A549 (cell line): ENCODE results near the gene THOC1. TPM values are rescaled to one million over a fixed set of nuclear protein-coding genes. Genes with fewer than 3 reads are reported as not detected.

Experiments
- ATAC-seq, 2 experiments: fragments of 200-7000 bp in 1 of 2; fragments of >200 bp in 1 of 2; cut with Nextera tagmentation in 1 of 2; cut with Tn5 transposase in 1 of 2; 3 replicates each; pipeline versions ENCODE4 v1.8.0 to v1.9.1; 2018 to 2020; ENCODE audit warnings: mild to moderate bottlenecking in 1 of 2, moderate library complexity in 1 of 2
- CTCF ChIA-PET: fragments of 300-600 bp; sonication (Branson Sonifier 250); formaldehyde crosslinking; extraction: SDS; loops from one replicate; lab custom pipeline; 2021; ENCODE audit warnings: antibody characterized with exemption, inconsistent platforms; lab: Yijun Ruan, JAX
- POLR2A ChIA-PET: fragments of 350-600 bp; formaldehyde crosslinking; extraction: SDS; loops from one replicate; lab custom pipeline; 2021; ENCODE audit warnings: antibody characterized with exemption, inconsistent platforms; lab: Yijun Ruan, JAX
- DNase-seq, 2 experiments: peaks; one replicate each; pipeline versions ENCODE4 v3.0.0 to v3.0.0-alpha.2; 2011 to 2016; ENCODE audit warnings: low read depth in 1 of 2, low spot score in 1 of 2
- FAIRE-seq: peaks from 2 replicates; lab custom pipeline; 2011; peaks lifted over from hg19 to GRCh38; lab: Jason Lieb, UNC
- H3K27ac ChIP-seq, 2 experiments: fragments of >200 bp; sonication (Bioruptor Twin); formaldehyde crosslinking; 3 replicates each; pipeline ENCODE4 v1.5.1; 2016 to 2017
- H3K4me1 ChIP-seq: fragments of >200 bp; sonication (Bioruptor Twin); formaldehyde crosslinking; 3 replicates; pipeline ENCODE4 v1.6.1; 2016
- H3K4me2 ChIP-seq: fragments of >200 bp; sonication (Bioruptor Twin); formaldehyde crosslinking; 3 replicates; pipeline ENCODE4 v1.6.1; 2016
- H3K4me3 ChIP-seq: fragments of >200 bp; sonication (Bioruptor Twin); formaldehyde crosslinking; 3 replicates; pipeline ENCODE4 v1.5.1; 2016
- H3K9me3 ChIP-seq: fragments of >200 bp; sonication (Bioruptor Twin); formaldehyde crosslinking; 3 replicates; pipeline ENCODE4 v1.6.1; 2016
- CHD4 ChIP-seq: fragments of 200-600 bp; sonication (generic); IDR thresholded peaks from 2 replicates; pipeline ENCODE4 v1.6.1; 2016; ENCODE audit warnings: antibody characterized with exemption, mild to moderate bottlenecking, borderline replicate concordance
- EP300 ChIP-seq, 2 experiments: fragments of >200 bp; sonication (Bioruptor Twin); formaldehyde crosslinking; IDR thresholded peaks; 2 replicates in 1 of 2; 3 replicates in 1 of 2; pipeline ENCODE4 v1.6.1; 2016 to 2017
- ESRRA ChIP-seq: fragments of 150-350 bp; IDR thresholded peaks from 2 replicates; pipeline ENCODE4 v1.6.1; 2014; ENCODE audit warnings: mild to moderate bottlenecking, low read length, borderline replicate concordance
- FOSB ChIP-seq: fragments of 250-450 bp; sonication (Bioruptor Pico); IDR thresholded peaks from 2 replicates; pipeline ENCODE4 v1.5.0; 2020; ENCODE audit warnings: mild to moderate bottlenecking, moderate library complexity
- GATA3 ChIP-seq: IDR thresholded peaks from 2 replicates; pipeline ENCODE4 v1.6.1; 2012; ENCODE audit warnings: borderline replicate concordance
- HOXA7 ChIP-seq: fragments of 250-450 bp; sonication (Bioruptor Pico); IDR thresholded peaks from 2 replicates; pipeline ENCODE4 v1.5.0; 2020; ENCODE audit warnings: mild to moderate bottlenecking, moderate library complexity
- HOXB13 ChIP-seq: fragments of 250-450 bp; sonication (Bioruptor Pico); IDR thresholded peaks from 2 replicates; pipeline ENCODE4 v1.5.0; 2020; ENCODE audit warnings: low read depth, mild to moderate bottlenecking, moderate library complexity
- HOXB5 ChIP-seq: fragments of 250-450 bp; sonication (Bioruptor Pico); IDR thresholded peaks from 2 replicates; pipeline ENCODE4 v1.5.0; 2020; ENCODE audit warnings: mild to moderate bottlenecking, moderate library complexity
- JUN ChIP-seq, 2 experiments: fragments of >200 bp; sonication (Bioruptor Twin); formaldehyde crosslinking; IDR thresholded peaks; 2 replicates in 1 of 2; 3 replicates in 1 of 2; pipeline ENCODE4 v1.6.1; 2016 to 2017
- KDM1A ChIP-seq: fragments of 200-600 bp; sonication (generic); IDR thresholded peaks from 2 replicates; pipeline ENCODE4 v1.6.1; 2016; ENCODE audit warnings: low read depth, mild to moderate bottlenecking
- NFE2L2 ChIP-seq: fragments of 150-350 bp; conservative IDR thresholded peaks from 2 replicates; pipeline ENCODE4 v1.6.1; 2014; ENCODE audit warnings: low read length
- NPAS2 ChIP-seq: fragments of 250-450 bp; sonication (Bioruptor Pico); IDR thresholded peaks from 2 replicates; pipeline ENCODE4 v1.8.0; 2022; ENCODE audit warnings: mild to moderate bottlenecking, moderate library complexity, borderline replicate concordance
- NR3C1 ChIP-seq: fragments of >200 bp; sonication (Bioruptor Twin); formaldehyde crosslinking; IDR thresholded peaks from 3 replicates; pipeline ENCODE4 v1.6.1; 2017
- POLR2A ChIP-seq: IDR thresholded peaks from 2 replicates; pipeline ENCODE4 v1.6.1; 2012; ENCODE audit warnings: mild to moderate bottlenecking, low read length
- POLR2AphosphoS2 ChIP-seq: conservative IDR thresholded peaks from 2 replicates; pipeline ENCODE4 v1.6.1; 2012; ENCODE audit warnings: low read length, improper control_type of control experiment, inconsistent platforms
- RCOR1 ChIP-seq: fragments of 150-350 bp; IDR thresholded peaks from 2 replicates; pipeline ENCODE4 v1.6.1; 2014; ENCODE audit warnings: antibody characterized with exemption, low read length, low read depth
- RNF2 ChIP-seq: fragments of 200-600 bp; sonication (generic); IDR thresholded peaks from 2 replicates; pipeline ENCODE4 v1.6.1; 2016; ENCODE audit warnings: low read depth, mild to moderate bottlenecking, antibody characterized with exemption, moderate library complexity, borderline replicate concordance
- SMC3 ChIP-seq: fragments of >200 bp; sonication (Bioruptor Twin); formaldehyde crosslinking; IDR thresholded peaks from 3 replicates; pipeline ENCODE4 v1.6.1; 2018; ENCODE audit warnings: inconsistent platforms
- SREBF2 ChIP-seq: fragments of 450-650 bp; IDR thresholded peaks from 2 replicates; pipeline ENCODE4 v1.6.1; 2014; ENCODE audit warnings: mild to moderate bottlenecking, moderate library complexity
- TFCP2L1 ChIP-seq: fragments of 250-450 bp; sonication (Bioruptor Pico); IDR thresholded peaks from 2 replicates; pipeline ENCODE4 v1.5.0; 2021; ENCODE audit warnings: mild to moderate bottlenecking
- ZFP36 ChIP-seq: fragments of 450-650 bp; IDR thresholded peaks from 2 replicates; pipeline ENCODE4 v1.6.1; 2014; ENCODE audit warnings: borderline replicate concordance; ENCODE audit not compliant: partially characterized antibody
- ZNF302 ChIP-seq: fragments of 250-450 bp; sonication (Bioruptor Pico); IDR thresholded peaks from 2 replicates; pipeline ENCODE4 v1.9.0; 2021; ENCODE audit warnings: inconsistent platforms, mild to moderate bottlenecking, moderate library complexity
- WGBS: methylation state at CpG from one replicate; pipeline ENCODE4 v1.1.6; 2017; ENCODE audit errors: missing lambda C conversion rate; 5-methylcytosine and 5-hydroxymethylcytosine counted together
- polyA plus RNA-seq, 4 experiments: library from polyadenylated mRNA; depleted of rRNA in 3 of 4; stranded (reverse); fragments of >200 nt; fragmentation: RNase III in 1 of 4; extraction: RNeasy Plus Mini Kit Qiagen cat#74134 plus additional on column Dnase treatment in 1 of 4; gene quantifications; 2 replicates in 3 of 4; 3 replicates in 1 of 4; pipeline ENCODE4 v1.2.3, GENCODE V29; 2011 to 2017
- TF ChIP-seq, protein P1 (sequence below): IDR thresholded peaks from 2 replicates; pipeline ENCODE4 v1.6.1; 2012
- TF ChIP-seq, protein P2 (sequence below): fragments of 250-450 bp; sonication (Bioruptor Pico); IDR thresholded peaks from 2 replicates; pipeline ENCODE4 v1.5.0; 2021; ENCODE audit warnings: mild to moderate bottlenecking, moderate library complexity, borderline replicate concordance
- TF ChIP-seq, protein P3 (sequence below): fragments of >200 bp; sonication (Bioruptor Twin); formaldehyde crosslinking; IDR thresholded peaks from 3 replicates; pipeline ENCODE4 v1.5.1; 2016
- TF ChIP-seq, protein P4 (sequence below): fragments of 450-650 bp; IDR thresholded peaks from 2 replicates; pipeline ENCODE4 v1.6.1; 2014; ENCODE audit warnings: antibody characterized with exemption

THOC1 gene
- polyA plus RNA-seq, 2 of the 4 experiments (the other 2 are of a cell fraction), result 31.2 to 62.6 TPM

DNA sequence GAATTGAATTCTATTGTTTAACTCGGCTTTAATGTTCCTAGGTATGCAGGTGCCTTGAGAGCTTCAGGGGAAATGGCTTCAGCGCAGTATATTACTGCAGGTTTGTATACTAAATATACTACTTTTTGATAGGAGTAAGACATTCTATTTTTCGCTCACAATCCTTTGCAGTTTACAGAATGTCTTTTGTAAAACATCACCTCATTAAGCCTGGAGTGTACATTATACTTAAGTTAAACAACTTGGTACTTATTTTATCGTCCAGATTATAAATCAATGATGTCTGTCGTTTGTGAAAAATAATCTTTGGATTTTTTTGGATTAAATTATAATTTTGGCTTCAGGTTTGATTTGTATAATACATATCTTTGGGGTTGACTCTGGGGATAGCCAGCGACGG, 75.0 kb downstream of the THOC1 start:
- no peak for DNase-seq
- WGBS, result 94% methylated on average over 7 of the region's 7 CpGs
- TF ChIP-seq RCOR1 (no peak), FOSB (CRISPR knock-in tag) (no peak), SREBF2 (no peak), ZNF302 (CRISPR knock-in tag) (no peak), NPAS2 (no peak), GATA3 (no peak), POLR2A (no peak), EP300 (IDR thresholded peaks at IDR 0.05) (no peak)
- TF ChIP-seq, protein P1, sequence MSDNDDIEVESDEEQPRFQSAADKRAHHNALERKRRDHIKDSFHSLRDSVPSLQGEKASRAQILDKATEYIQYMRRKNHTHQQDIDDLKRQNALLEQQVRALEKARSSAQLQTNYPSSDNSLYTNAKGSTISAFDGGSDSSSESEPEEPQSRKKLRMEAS, result no peak
- TF ChIP-seq, protein P2, sequence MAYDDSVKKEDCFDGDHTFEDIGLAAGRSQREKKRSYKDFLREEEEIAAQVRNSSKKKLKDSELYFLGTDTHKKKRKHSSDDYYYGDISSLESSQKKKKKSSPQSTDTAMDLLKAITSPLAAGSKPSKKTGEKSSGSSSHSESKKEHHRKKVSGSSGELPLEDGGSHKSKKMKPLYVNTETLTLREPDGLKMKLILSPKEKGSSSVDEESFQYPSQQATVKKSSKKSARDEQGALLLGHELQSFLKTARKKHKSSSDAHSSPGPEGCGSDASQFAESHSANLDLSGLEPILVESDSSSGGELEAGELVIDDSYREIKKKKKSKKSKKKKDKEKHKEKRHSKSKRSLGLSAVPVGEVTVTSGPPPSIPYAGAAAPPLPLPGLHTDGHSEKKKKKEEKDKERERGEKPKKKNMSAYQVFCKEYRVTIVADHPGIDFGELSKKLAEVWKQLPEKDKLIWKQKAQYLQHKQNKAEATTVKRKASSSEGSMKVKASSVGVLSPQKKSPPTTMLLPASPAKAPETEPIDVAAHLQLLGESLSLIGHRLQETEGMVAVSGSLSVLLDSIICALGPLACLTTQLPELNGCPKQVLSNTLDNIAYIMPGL (CRISPR knock-in tag), result no peak
- TF ChIP-seq, protein P3, sequence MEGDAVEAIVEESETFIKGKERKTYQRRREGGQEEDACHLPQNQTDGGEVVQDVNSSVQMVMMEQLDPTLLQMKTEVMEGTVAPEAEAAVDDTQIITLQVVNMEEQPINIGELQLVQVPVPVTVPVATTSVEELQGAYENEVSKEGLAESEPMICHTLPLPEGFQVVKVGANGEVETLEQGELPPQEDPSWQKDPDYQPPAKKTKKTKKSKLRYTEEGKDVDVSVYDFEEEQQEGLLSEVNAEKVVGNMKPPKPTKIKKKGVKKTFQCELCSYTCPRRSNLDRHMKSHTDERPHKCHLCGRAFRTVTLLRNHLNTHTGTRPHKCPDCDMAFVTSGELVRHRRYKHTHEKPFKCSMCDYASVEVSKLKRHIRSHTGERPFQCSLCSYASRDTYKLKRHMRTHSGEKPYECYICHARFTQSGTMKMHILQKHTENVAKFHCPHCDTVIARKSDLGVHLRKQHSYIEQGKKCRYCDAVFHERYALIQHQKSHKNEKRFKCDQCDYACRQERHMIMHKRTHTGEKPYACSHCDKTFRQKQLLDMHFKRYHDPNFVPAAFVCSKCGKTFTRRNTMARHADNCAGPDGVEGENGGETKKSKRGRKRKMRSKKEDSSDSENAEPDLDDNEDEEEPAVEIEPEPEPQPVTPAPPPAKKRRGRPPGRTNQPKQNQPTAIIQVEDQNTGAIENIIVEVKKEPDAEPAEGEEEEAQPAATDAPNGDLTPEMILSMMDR, result no peak
- no peak for FAIRE-seq
- Histone ChIP-seq H3K4me3 (no peak overlapping the region), H3K4me2 (no peak overlapping the region), H3K27ac (no peak overlapping the region), H3K4me1 (peaks cover 13% of the 10 kb centered on the region; the same call in 2 of the 3 replicates), H3K9me3 (no peaks in the 10 kb centered on the region)
- POLR2A ChIA-PET, result no interaction called here
- CTCF ChIA-PET, result no interaction called here
- no peak for ATAC-seq

DNA sequence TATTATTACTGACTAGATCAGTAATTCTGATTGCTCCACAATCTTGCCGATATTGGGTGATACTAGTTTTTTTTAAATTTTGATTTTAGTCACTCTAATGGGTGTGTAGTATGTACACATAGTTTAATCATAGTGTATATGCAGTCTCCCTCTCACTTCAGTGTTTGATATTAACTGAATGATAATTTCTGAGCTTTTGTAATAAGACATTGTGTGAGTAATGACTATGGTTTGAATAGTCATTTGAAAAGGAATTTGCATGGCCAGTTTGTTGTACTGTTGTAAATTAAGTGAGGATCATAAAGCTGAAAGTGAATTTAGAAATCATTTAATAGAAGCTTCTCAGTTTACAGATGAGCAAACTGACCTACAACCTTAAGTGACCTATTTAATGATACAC, 76.1 kb downstream of the THOC1 start:
- FAIRE-seq (no peak), ATAC-seq (no peak), DNase-seq (no peak)
- ChIA-PET CTCF (interaction anchor here (0.6 kb wide), 1 partner anchor 19 kb away, joined by 4 read pairs; no protein-coding TSS in a partner anchor), POLR2A (no interaction called here)
- Histone ChIP-seq H3K9me3 (no peaks in the 10 kb centered on the region), H3K4me3 (no peak overlapping the region), H3K4me2 (no peak overlapping the region), H3K27ac (no peak overlapping the region), H3K4me1 (peaks cover 13% of the 10 kb centered on the region; the same call in 2 of the 3 replicates)
- no peak for TF ChIP-seq RNF2
- TF ChIP-seq POLR2AphosphoS2, result no peak
- no peak for TF ChIP-seq NR3C1
- TF ChIP-seq GATA3, result no peak
- no peak for TF ChIP-seq HOXB13
- no peak for TF ChIP-seq ESRRA
- WGBS, result 92% methylated on average over 1 of the region's 1 CpG

DNA sequence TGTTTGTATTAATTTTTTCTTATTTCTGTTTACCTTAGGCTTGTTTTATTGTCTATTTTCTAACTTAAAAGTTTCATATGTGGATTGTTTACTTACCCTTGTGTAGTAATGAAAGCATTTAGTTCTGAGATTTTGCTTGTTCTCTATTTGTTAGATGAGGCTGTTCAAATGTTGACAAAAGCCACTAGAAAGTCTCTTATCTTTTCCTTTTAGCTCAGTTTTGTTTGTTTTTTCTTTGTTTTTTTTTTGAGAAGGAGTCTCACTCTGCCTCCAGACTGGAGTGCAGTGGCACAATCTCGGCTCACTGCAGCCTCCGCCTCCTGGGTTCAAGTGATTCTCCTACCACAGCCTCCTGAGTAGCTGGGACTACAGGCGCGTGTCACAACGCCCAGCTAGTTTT, 78.6 kb downstream of the THOC1 start:
- H3K4me3 ChIP-seq, result no peak overlapping the region
- TF ChIP-seq NFE2L2 (no peak), KDM1A (no peak), TFCP2L1 (no peak), JUN (IDR thresholded peaks at IDR 0.05) (no peak), POLR2AphosphoS2 (no peak), ZFP36 (no peak), CHD4 (no peak), SMC3 (no peak), HOXB5 (CRISPR knock-in tag) (no peak), HOXA7 (no peak)
- TF ChIP-seq, protein P4, sequence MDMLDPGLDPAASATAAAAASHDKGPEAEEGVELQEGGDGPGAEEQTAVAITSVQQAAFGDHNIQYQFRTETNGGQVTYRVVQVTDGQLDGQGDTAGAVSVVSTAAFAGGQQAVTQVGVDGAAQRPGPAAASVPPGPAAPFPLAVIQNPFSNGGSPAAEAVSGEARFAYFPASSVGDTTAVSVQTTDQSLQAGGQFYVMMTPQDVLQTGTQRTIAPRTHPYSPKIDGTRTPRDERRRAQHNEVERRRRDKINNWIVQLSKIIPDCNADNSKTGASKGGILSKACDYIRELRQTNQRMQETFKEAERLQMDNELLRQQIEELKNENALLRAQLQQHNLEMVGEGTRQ, result no peak
- CTCF ChIA-PET, result no interaction called here
- peak in 1 of 2 experiments; percentile 1 for DNase-seq
- 74% methylated on average over 4 of the region's 5 CpGs for WGBS
- H3K27ac ChIP-seq, result no peak overlapping the region
- no peaks in the 10 kb centered on the region for H3K9me3 ChIP-seq
- no peak for ATAC-seq
- no peak overlapping the region for H3K4me2 ChIP-seq
- no peak for FAIRE-seq
- peaks cover 13% of the 10 kb centered on the region; the same call in 2 of the 3 replicates for H3K4me1 ChIP-seq
- POLR2A ChIA-PET, result no interaction called here
